Hepatocyte (in vitro differentiated cells): ENCODE measurements around the gene CFAP77. TPM values are rescaled to one million over a fixed set of nuclear protein-coding genes. Genes with fewer than 3 reads are reported as not detected.
A peak's percentile ranks its signal among the peaks of the same experiment; 100 is the strongest.

Experiments used
- DNase-seq: peaks from one replicate; pipeline ENCODE4 v3.0.0-alpha.2; 2016; ENCODE audit warnings: low spot score
- H2AFZ ChIP-seq: fragments of 200-600 bp; sonication (generic); 2 replicates; pipeline ENCODE4 v1.6.0; 2016; ENCODE audit warnings: antibody characterized with exemption, mild to moderate bottlenecking
- H3K27ac ChIP-seq: fragments of 200-600 bp; sonication (generic); 2 replicates; pipeline ENCODE4 v1.5.1; 2016; ENCODE audit warnings: mild to moderate bottlenecking
- H3K27me3 ChIP-seq: fragments of 200-600 bp; sonication (generic); 2 replicates; pipeline ENCODE4 v1.6.1; 2016
- H3K36me3 ChIP-seq: fragments of 200-600 bp; sonication (generic); replicated peaks from 2 replicates; pipeline ENCODE4 v1.5.1; 2016; ENCODE audit warnings: low read depth; ENCODE audit not compliant: insufficient read depth
- H3K4me1 ChIP-seq: fragments of 200-600 bp; sonication (generic); 2 replicates; pipeline ENCODE4 v1.5.1; 2016; ENCODE audit warnings: mild to moderate bottlenecking, moderate library complexity; ENCODE audit not compliant: insufficient read depth
- H3K4me2 ChIP-seq: fragments of 200-600 bp; sonication (generic); 2 replicates; pipeline ENCODE4 v1.6.0; 2016
- H3K4me3 ChIP-seq: fragments of 200-600 bp; sonication (generic); 2 replicates; pipeline ENCODE4 v1.5.1; 2016; ENCODE audit warnings: mild to moderate bottlenecking
- H3K79me2 ChIP-seq: fragments of 200-600 bp; sonication (generic); 2 replicates; pipeline ENCODE4 v1.6.0; 2017; ENCODE audit warnings: mild to moderate bottlenecking
- H3K9me2 ChIP-seq: fragments of 200-600 bp; sonication (generic); replicated peaks from 2 replicates; pipeline ENCODE4 v1.6.0; 2017; ENCODE audit warnings: mild to moderate bottlenecking; ENCODE audit not compliant: insufficient read depth
- H3K9me3 ChIP-seq: fragments of 200-600 bp; sonication (generic); 2 replicates; pipeline ENCODE4 v1.5.1; 2016; ENCODE audit warnings: low read depth, mild to moderate bottlenecking
- H4K20me1 ChIP-seq: fragments of 200-600 bp; sonication (generic); 2 replicates; pipeline ENCODE4 v1.6.0; 2016; ENCODE audit warnings: mild to moderate bottlenecking; ENCODE audit not compliant: insufficient read depth, poor library complexity, severe bottlenecking
- EZH2 ChIP-seq: fragments of 200-600 bp; sonication (generic); IDR thresholded peaks from 2 replicates; pipeline ENCODE4 v1.6.1; 2016; ENCODE audit warnings: antibody characterized with exemption, mild to moderate bottlenecking, borderline replicate concordance
- EZH2phosphoT487 ChIP-seq: fragments of 200-600 bp; sonication (generic); IDR thresholded peaks from one replicate; pipeline ENCODE4 v1.6.1; 2018; ENCODE audit warnings: antibody characterized with exemption, mild to moderate bottlenecking, low read depth, moderate library complexity; ENCODE audit not compliant: unreplicated experiment, severe bottlenecking
- WGBS: methylation state at CpG from one replicate; pipeline ENCODE4 v1.1.6; 2016; ENCODE audit warnings: low lambda C conversion rate; ENCODE audit errors: missing lambda C conversion rate; 5-methylcytosine and 5-hydroxymethylcytosine counted together
- polyA plus RNA-seq: library from polyadenylated mRNA; unstranded; fragments of >200 nt; fragmentation: Nextera tagmentation; extraction: Ambion mirVana; gene quantifications from 2 replicates; pipeline ENCODE4 v1.2.1, GENCODE V29; 2016
- total RNA-seq: library from RNA; depleted of rRNA; stranded (reverse); fragments of >200 nt; gene quantifications from 2 replicates; pipeline ENCODE4 v1.2.3, GENCODE V29; 2014
- TF ChIP-seq, protein P1 (sequence below): fragments of 200-600 bp; sonication (generic); IDR thresholded peaks from 2 replicates; pipeline ENCODE4 v1.5.1; 2016; ENCODE audit warnings: antibody characterized with exemption, mild to moderate bottlenecking; ENCODE audit not compliant: poor library complexity

The CFAP77 gene
- total and polyA plus RNA-seq, 2 experiments from 2014 or later = 0.70 to 1.2 TPM

DNA sequence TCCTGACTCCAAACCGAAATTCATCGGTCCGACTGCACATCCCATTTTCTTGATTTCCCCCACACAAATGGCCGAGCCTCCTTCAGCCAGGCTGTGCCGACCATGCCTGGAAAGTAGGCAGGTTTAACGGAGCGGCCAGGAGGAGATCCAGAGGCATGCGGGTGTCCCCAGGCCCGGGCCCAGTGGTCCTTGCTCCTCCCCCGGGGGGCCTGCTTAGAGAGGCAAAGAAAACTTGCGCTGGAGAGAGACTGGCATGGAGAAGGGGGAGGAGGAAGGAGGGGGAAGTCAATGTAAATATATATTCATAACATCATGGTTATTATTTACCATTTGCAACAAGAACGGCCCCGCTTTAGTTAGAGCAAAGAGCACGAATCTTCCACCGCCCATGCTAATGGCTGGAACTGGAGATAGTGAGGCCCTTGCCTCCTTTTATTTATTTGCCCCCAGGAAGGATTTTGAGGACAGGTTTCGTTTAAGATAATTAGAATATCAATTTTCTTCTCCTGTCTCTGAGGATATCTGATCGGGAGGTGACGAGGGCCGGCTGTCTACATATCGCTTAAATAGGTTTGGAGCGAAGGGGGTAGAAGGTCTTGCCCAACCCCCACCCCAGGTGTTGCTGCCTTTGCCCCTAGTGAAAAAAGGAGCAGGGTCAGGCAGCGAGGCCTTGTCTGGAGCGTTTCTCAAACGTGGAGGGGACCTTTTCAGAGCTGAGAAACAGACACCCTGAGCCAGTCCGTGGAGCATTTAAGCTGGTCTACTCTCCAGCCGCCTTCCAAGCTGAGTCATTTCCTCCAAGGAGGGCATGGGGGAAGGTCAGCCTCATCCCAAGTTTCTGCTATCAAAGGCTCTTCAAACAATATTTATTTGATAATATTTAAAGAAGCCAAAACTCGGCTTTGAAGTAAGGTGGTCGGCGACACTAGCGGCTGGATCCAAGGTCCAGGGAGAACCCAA lies 174.9 kb downstream of the CFAP77 start:
- Histone ChIP-seq H3K9me2 (no peaks in the 10 kb centered on the region), H3K27me3 (peaks cover 97% of the 10 kb centered on the region), H3K79me2 (no peaks in the 10 kb centered on the region), H3K9me3 (no peaks in the 10 kb centered on the region), H4K20me1 (peaks cover 3% of the 10 kb centered on the region), H3K4me3 (no peak overlapping the region), H2AFZ (no peak overlapping the region), H3K4me1 (peaks cover 3% of the 10 kb centered on the region), H3K4me2 (no peak overlapping the region), H3K27ac (no peak overlapping the region), H3K36me3 (no peaks in the 10 kb centered on the region)
- DNase-seq = no peak
- TF ChIP-seq EZH2 = peak; percentile 47
- TF ChIP-seq, protein P1, sequence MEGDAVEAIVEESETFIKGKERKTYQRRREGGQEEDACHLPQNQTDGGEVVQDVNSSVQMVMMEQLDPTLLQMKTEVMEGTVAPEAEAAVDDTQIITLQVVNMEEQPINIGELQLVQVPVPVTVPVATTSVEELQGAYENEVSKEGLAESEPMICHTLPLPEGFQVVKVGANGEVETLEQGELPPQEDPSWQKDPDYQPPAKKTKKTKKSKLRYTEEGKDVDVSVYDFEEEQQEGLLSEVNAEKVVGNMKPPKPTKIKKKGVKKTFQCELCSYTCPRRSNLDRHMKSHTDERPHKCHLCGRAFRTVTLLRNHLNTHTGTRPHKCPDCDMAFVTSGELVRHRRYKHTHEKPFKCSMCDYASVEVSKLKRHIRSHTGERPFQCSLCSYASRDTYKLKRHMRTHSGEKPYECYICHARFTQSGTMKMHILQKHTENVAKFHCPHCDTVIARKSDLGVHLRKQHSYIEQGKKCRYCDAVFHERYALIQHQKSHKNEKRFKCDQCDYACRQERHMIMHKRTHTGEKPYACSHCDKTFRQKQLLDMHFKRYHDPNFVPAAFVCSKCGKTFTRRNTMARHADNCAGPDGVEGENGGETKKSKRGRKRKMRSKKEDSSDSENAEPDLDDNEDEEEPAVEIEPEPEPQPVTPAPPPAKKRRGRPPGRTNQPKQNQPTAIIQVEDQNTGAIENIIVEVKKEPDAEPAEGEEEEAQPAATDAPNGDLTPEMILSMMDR = no peak
- TF ChIP-seq EZH2phosphoT487 = peak; percentile 43
- 17% methylated on average over 30 of the region's 30 CpGs for WGBS

DNA sequence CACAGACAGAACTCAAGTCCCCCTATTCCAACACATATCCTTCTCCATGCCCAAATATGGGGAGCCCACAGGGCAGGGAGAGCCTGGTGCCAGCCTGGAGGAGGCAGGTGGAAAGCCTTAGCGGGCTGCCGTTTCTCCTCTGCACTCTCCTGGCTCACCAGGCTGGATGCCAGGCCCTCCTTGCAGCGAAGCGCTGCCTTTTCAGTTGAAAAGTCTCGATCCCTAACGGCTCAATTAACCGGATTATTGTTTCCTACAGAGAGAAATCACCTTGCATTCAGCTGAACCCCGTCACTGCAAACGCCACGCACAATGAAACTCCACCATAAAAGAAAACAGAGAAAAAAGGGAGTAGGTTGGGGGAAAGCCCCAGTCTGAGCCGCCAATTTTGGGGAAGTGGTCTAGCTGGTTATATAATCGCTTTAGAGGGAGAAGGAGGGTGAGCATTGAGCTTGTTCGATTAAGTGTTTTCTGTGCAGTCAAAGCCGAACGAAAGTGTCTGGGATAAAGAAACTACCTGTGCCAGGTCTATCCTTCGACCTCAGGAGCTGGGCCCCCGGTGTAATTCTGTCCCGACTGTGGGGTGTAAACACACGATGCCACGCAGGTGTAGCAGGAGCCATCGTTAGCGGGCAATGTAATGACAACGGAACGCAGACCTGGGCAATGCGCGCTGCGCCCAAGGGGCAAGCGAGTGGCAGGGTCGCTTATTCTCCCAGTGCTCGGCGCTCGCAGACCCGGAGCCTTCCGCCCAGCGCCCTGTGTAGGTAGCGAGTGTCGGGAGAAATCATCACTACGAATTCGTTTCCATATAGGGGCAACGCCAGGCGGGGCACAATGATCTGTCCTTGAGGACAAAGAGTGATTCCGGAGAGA lies 176.2 kb downstream of the CFAP77 start:
- Histone ChIP-seq H3K4me1 (peaks cover 8% of the 10 kb centered on the region), H4K20me1 (peaks cover 3% of the 10 kb centered on the region), H3K27me3 (peaks cover 97% of the 10 kb centered on the region), H3K27ac (no peak overlapping the region), H3K9me3 (no peaks in the 10 kb centered on the region), H3K9me2 (no peaks in the 10 kb centered on the region), H3K36me3 (no peaks in the 10 kb centered on the region), H2AFZ (no peak overlapping the region), H3K4me3 (no peak overlapping the region), H3K4me2 (no peak overlapping the region), H3K79me2 (no peaks in the 10 kb centered on the region)
- TF ChIP-seq EZH2phosphoT487 (peak; percentile 81), EZH2 (peak; percentile 2)
- TF ChIP-seq, protein P1 = no peak
- DNase-seq = no peak
- WGBS = 8% methylated on average over 42 of the region's 42 CpGs

DNA sequence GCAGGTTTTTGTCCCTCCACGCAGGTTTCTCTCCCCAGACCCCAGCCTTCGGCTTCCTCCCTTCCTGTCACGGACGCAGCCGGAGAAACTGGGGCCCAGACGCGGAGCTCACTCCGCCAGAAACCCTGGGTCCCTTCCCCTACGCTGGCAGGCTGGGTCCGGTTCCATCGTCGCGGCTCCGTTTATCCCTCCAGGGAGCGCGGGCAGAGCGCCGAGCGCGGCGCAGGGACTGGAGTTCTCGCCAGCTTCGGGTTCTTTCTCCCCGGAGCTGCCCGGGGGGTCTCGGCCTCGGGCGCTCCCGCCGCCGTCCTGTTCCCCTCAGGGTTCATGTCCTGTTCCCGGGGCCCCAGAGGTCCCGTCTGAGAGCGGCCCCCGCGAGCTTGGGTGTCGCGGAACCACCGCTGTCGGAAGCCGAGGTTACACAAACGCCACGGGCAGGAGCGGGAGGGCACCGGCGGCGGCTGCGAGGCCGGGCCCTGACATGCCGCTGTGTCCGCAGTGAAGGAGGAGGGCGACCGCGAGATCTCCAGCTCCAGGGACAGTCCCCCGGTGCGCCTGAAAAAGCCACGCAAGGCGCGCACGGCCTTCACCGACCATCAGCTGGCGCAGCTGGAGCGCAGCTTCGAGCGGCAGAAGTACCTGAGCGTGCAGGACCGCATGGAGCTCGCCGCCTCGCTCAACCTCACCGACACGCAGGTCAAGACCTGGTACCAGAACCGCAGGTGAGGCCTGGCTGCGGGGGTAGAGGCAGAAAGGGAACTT lies 177.0 kb downstream of the CFAP77 start:
- no peak for DNase-seq
- peak; percentile 87 for TF ChIP-seq EZH2
- no peak for TF ChIP-seq EZH2phosphoT487
- WGBS = 3% methylated on average over 72 of the region's 74 CpGs

More for the DNA sequence above, 177.0 kb downstream of the CFAP77 start:
- Histone ChIP-seq H3K36me3 (no peaks in the 10 kb centered on the region), H3K79me2 (no peaks in the 10 kb centered on the region), H3K9me3 (no peaks in the 10 kb centered on the region), H3K4me1 (peaks cover 8% of the 10 kb centered on the region), H3K4me2 (no peak overlapping the region), H3K27ac (no peak overlapping the region), H4K20me1 (peaks cover 3% of the 10 kb centered on the region), H3K27me3 (peaks cover 99% of the 10 kb centered on the region), H3K9me2 (no peaks in the 10 kb centered on the region), H3K4me3 (no peak overlapping the region), H2AFZ (no peak overlapping the region)
